ENCODE results near the gene MARK2. TPM values are rescaled to one million over a fixed set of nuclear protein-coding genes. Genes with fewer than 3 reads are reported as not detected.

The MARK2 gene
- total and polyA plus RNA-seq, 2 donors, result 13.1 to 21.6 TPM

- H3K4me1 ChIP-seq (ENCODE audit: insufficient read depth), result no peaks in the 10 kb centered on the region
- 15% methylated on average over 7 of the region's 7 CpGs for WGBS
- H3K27ac ChIP-seq (ENCODE audit: low read depth), result no peak overlapping the region
Measured at GRCh38 chr11:63814383-63814736, 24.6 kb upstream of the MARK2 start.

GRCh38 chr11:63816166-63816565 lies 22.7 kb upstream of the MARK2 start:
- WGBS, result 93% methylated on average over 6 of the region's 6 CpGs
- Histone ChIP-seq H3K4me1 (ENCODE audit: insufficient read depth) (no peaks in the 10 kb centered on the region), H3K4me3 (ENCODE audit: low read depth, low read length) (no peak overlapping the region), H3K36me3 (ENCODE audit: insufficient read depth) (no peaks in the 10 kb centered on the region), H3K27ac (ENCODE audit: low read depth) (no peak overlapping the region)
- DNase-seq (ENCODE audit: extremely low spot score), result no peak

More at GRCh38 chr11:63814383-63814736, 24.6 kb upstream of the MARK2 start:
- H3K4me3 ChIP-seq (ENCODE audit: low read depth, low read length), result peak overlapping the region; percentile 65
- no peaks in the 10 kb centered on the region for H3K36me3 ChIP-seq (ENCODE audit: insufficient read depth)
- no peak for DNase-seq (ENCODE audit: extremely low spot score)

GRCh38 chr11:63816732-63817131 lies 22.2 kb upstream of the MARK2 start:
- no peak for DNase-seq (ENCODE audit: extremely low spot score)
- H3K36me3 ChIP-seq (ENCODE audit: insufficient read depth), result no peaks in the 10 kb centered on the region
- WGBS, result 97% methylated on average over 3 of the region's 3 CpGs

GRCh38 chr11:63817758-63818498 lies 21.0 kb upstream of the MARK2 start:
- Histone ChIP-seq H3K36me3 (ENCODE audit: insufficient read depth) (no peaks in the 10 kb centered on the region), H3K4me3 (ENCODE audit: low read depth, low read length) (no peak overlapping the region)
- WGBS, result 88% methylated on average over 27 of the region's 27 CpGs

More at GRCh38 chr11:63816732-63817131, 22.2 kb upstream of the MARK2 start:
- no peak overlapping the region for H3K4me3 ChIP-seq (ENCODE audit: low read depth, low read length)
- H3K27ac ChIP-seq (ENCODE audit: low read depth), result no peak overlapping the region
- no peaks in the 10 kb centered on the region for H3K4me1 ChIP-seq (ENCODE audit: insufficient read depth)

GRCh38 chr11:63818609-63819008 lies 20.3 kb upstream of the MARK2 start:
- Histone ChIP-seq H3K36me3 (ENCODE audit: insufficient read depth) (no peaks in the 10 kb centered on the region), H3K4me3 (ENCODE audit: low read depth, low read length) (no peak overlapping the region), H3K27ac (ENCODE audit: low read depth) (no peak overlapping the region), H3K4me1 (ENCODE audit: insufficient read depth) (no peaks in the 10 kb centered on the region)
- WGBS, result 95% methylated on average over 19 of the region's 19 CpGs
- DNase-seq (ENCODE audit: extremely low spot score), result no peak

More at GRCh38 chr11:63817758-63818498, 21.0 kb upstream of the MARK2 start:
- no peak for DNase-seq (ENCODE audit: extremely low spot score)
- no peak overlapping the region for H3K27ac ChIP-seq (ENCODE audit: low read depth)
- no peaks in the 10 kb centered on the region for H3K4me1 ChIP-seq (ENCODE audit: insufficient read depth)

- 85% methylated on average over 5 of the region's 5 CpGs for whole genome bisulfite sequencing
- no peak for DNase-seq (ENCODE audit: extremely low spot score)
- no peaks in the 10 kb centered on the region for H3K4me1 ChIP-seq (ENCODE audit: insufficient read depth)
- no peak overlapping the region for H3K4me3 ChIP-seq (ENCODE audit: low read depth, low read length)
- H3K36me3 ChIP-seq (ENCODE audit: insufficient read depth), result no peaks in the 10 kb centered on the region
- H3K27ac ChIP-seq (ENCODE audit: low read depth), result no peak overlapping the region
Measured at GRCh38 chr11:63821411-63821810, 17.5 kb upstream of the MARK2 start.

- Histone ChIP-seq H3K36me3 (ENCODE audit: insufficient read depth) (no peaks in the 10 kb centered on the region), H3K27ac (ENCODE audit: low read depth) (no peak overlapping the region), H3K4me3 (ENCODE audit: low read depth, low read length) (no peak overlapping the region), H3K4me1 (ENCODE audit: insufficient read depth) (no peaks in the 10 kb centered on the region)
- DNase-seq (ENCODE audit: extremely low spot score), result no peak
- WGBS, result 85% methylated on average over 17 of the region's 17 CpGs
Measured at GRCh38 chr11:63826471-63827190, 12.3 kb upstream of the MARK2 start.

GRCh38 chr11:63829823-63830489 lies 9.0 kb upstream of the MARK2 start:
- H3K27ac ChIP-seq (ENCODE audit: low read depth), result no peak overlapping the region
- H3K36me3 ChIP-seq (ENCODE audit: insufficient read depth), result no peaks in the 10 kb centered on the region
- H3K4me3 ChIP-seq (ENCODE audit: low read depth, low read length), result no peak overlapping the region
- WGBS, result 84% methylated on average over 8 of the region's 8 CpGs
- no peaks in the 10 kb centered on the region for H3K4me1 ChIP-seq (ENCODE audit: insufficient read depth)
- DNase-seq (ENCODE audit: extremely low spot score), result no peak

- 72% methylated on average over 7 of the region's 7 CpGs for WGBS
- no peaks in the 10 kb centered on the region for H3K36me3 ChIP-seq (ENCODE audit: insufficient read depth)
- no peak for DNase-seq (ENCODE audit: extremely low spot score)
- H3K4me1 ChIP-seq (ENCODE audit: insufficient read depth), result no peaks in the 10 kb centered on the region
- no peak overlapping the region for H3K27ac ChIP-seq (ENCODE audit: low read depth)
- no peak overlapping the region for H3K4me3 ChIP-seq (ENCODE audit: low read depth, low read length)
Measured at GRCh38 chr11:63831326-63831725, 7.6 kb upstream of the MARK2 start.

GRCh38 chr11:63832336-63832735 lies 6.6 kb upstream of the MARK2 start:
- 61% methylated on average over 2 of the region's 2 CpGs for WGBS
- Histone ChIP-seq H3K27ac (ENCODE audit: low read depth) (no peak overlapping the region), H3K4me3 (ENCODE audit: low read depth, low read length) (no peak overlapping the region), H3K4me1 (ENCODE audit: insufficient read depth) (no peaks in the 10 kb centered on the region), H3K36me3 (ENCODE audit: insufficient read depth) (no peaks in the 10 kb centered on the region)
- no peak for DNase-seq (ENCODE audit: extremely low spot score)

GRCh38 chr11:63833048-63833447 lies 5.9 kb upstream of the MARK2 start:
- DNase-seq (ENCODE audit: extremely low spot score), result no peak
- no peak overlapping the region for H3K4me3 ChIP-seq (ENCODE audit: low read depth, low read length)
- no peaks in the 10 kb centered on the region for H3K4me1 ChIP-seq (ENCODE audit: insufficient read depth)
- H3K27ac ChIP-seq (ENCODE audit: low read depth), result no peak overlapping the region
- 97% methylated on average over 2 of the region's 2 CpGs for WGBS
- H3K36me3 ChIP-seq (ENCODE audit: insufficient read depth), result no peaks in the 10 kb centered on the region

- H3K36me3 ChIP-seq (ENCODE audit: insufficient read depth), result no peaks in the 10 kb centered on the region
- 86% methylated on average over 12 of the region's 12 CpGs for WGBS
- no peak overlapping the region for H3K27ac ChIP-seq (ENCODE audit: low read depth)
- H3K4me3 ChIP-seq (ENCODE audit: low read depth, low read length), result no peak overlapping the region
- DNase-seq (ENCODE audit: extremely low spot score), result no peak
- no peaks in the 10 kb centered on the region for H3K4me1 ChIP-seq (ENCODE audit: insufficient read depth)
Measured at GRCh38 chr11:63834535-63835157, 4.3 kb upstream of the MARK2 start.

GRCh38 chr11:63835158-63835545 lies 3.8 kb upstream of the MARK2 start:
- 70% methylated on average over 6 of the region's 6 CpGs for WGBS
- no peak for DNase-seq (ENCODE audit: extremely low spot score)

More at GRCh38 chr11:63835158-63835545, 3.8 kb upstream of the MARK2 start:
- H3K4me3 ChIP-seq (ENCODE audit: low read depth, low read length), result no peak overlapping the region
- no peak overlapping the region for H3K27ac ChIP-seq (ENCODE audit: low read depth)
- no peaks in the 10 kb centered on the region for H3K36me3 ChIP-seq (ENCODE audit: insufficient read depth)
- no peaks in the 10 kb centered on the region for H3K4me1 ChIP-seq (ENCODE audit: insufficient read depth)

All from urinary bladder (tissue), 4 donors.